GM19193 (cell line): ENCODE results near the gene CIAO1.
A peak's percentile ranks its signal among the peaks of the same experiment; 100 is the strongest.

Source experiments
- POLR2A ChIP-seq: IDR thresholded peaks from 4 replicates; pipeline ENCODE4 v1.6.1; 2011; ENCODE audit not compliant: insufficient read depth, insufficient read length; ENCODE audit errors: extremely low read depth

The CIAO1 gene

DNA sequence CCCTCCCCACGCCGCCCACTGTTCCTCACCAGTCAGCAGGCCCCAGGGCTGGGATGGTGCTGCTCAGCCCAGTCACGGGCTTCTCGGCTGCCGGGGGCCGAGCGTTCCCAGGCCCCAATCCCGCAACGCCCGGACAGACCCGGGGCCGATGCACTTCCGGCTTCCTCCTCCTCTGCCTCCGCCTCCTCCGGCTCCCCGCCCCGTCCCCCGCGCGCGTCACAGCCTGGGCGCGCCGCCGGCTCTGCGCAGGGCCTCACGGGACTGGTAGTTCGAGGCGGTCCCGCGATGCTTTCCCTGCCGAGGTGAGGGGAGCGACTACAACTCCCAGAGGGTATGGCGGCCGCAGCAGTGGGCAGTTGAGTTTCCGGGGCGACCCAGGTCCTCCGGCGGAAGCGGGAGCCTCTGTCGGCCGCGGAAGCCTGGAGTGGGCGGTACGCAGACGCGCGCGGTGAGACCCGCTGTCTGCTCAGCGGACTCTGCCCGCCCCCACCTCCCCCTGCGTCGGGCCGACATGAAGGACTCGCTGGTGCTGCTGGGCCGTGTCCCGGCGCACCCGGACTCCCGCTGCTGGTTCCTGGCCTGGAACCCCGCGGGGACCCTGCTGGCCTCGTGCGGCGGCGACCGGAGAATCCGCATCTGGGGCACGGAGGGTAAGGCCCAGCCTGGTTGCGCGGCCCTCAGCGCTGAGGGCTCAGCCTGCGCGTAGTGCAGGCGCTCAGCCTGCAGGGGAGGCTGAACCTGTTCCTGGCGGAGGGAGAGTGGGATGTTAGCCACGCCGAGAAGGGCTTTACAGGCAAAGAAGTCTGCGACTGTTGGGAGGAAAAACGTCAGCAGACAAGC, at the start of gene CIAO1, which contains the start of gene TMEM127:
Gene CIAO1 (plus strand): TSS at position 386 of the 840 bp plus-strand sequence. CDS start 126 bp downstream, at position 512.
Gene TMEM127 (minus strand): TSS at position 158 of the 840 bp plus-strand sequence. CDS start 616 bp downstream, outside the sequence.
- TF ChIP-seq POLR2A = peak; percentile 82

DNA sequence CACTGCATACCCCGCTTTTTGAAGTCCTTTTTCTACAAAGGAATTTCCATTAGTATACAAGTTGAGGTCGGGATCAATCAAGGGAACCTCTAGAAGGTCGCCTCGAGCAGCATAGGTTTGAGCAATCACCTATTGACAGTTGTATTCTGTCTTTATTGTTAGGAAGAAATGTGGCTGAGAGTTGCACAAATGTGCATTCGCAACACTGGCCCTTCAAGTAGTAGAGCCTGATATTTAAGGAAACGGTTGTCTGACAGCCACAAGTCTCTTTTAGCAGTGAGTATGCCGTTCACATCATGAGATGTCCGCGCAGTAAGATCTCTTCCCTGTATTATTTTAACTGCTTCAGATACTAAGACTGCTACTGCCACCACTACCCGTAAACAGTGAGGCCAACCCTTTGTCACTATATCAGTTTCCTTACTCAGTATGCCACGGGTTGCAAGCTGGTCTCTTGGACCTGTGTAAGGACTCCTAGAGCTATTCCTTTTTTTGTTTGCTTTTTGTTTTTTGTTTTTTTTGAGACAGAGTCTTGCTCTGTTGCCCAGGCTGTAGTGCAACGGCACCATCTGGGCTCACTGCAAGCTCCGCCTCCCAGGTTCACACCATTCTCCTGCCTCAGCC, 47.4 kb upstream of the CIAO1 start:
- TF ChIP-seq POLR2A = no peak

DNA sequence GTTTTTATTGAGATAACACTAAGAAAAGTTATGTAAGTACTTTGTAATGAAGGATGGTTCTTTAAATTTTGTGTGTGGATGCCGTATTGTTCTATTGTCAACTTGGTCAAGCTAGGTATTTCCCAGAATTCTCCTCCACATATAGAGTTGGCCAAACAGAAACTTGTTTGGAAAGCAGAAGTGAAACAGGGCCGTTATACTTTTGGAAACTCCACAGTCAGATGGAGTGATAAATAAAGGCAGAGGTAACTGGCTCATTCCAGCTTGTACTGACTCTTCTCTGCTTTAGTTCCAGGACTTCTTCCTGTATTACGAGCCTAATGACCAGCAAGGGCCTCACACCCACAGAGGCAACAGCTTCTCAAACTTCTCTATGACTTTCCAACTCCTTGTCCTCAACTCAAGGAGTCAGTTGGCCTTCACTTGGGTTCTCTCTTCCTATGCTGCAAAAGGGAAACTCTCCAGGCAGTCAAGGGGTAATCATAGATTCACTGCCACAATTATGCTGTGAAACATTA, 41.0 kb upstream of the CIAO1 start:
- no peak for TF ChIP-seq POLR2A

DNA sequence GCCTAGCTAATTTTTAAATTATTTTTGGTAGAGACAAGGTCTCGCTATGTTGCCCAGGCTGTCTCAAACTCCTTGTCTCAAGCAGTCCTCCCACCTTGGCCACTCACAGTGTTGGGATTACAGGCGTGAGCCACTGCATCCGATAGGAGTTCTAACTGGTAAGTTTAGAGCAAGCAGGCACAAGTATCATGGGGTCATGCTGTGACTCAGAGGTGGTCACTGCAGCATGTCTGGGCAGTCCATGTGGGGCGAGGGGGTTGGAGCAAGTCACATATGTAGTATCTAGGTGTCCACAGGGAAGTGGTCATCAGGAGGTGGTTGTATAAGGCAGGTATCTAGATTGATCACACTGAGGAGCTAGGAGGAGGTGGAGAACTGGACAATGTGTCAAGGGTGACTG, 34.7 kb upstream of the CIAO1 start:
- no peak for TF ChIP-seq POLR2A

DNA sequence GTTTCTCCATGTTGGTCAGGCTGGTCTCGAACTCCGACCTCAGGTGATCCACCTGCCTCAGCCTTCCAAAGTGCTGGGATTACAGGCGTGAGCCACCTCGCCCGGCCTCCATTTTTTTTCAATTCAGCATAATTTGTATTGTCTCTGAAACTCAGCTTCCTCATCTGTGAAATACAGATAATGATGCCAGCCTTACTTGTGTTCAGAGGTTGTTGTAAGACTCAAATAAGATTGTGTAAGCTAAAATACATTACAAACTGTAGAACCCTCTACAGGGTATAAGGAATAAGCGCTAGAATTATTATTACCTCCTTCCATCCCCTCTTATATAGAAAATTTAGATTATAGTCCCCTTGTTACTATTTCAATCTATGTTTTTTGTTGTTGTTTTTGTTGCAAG, 32.6 kb upstream of the CIAO1 start:
- TF ChIP-seq POLR2A = no peak

DNA sequence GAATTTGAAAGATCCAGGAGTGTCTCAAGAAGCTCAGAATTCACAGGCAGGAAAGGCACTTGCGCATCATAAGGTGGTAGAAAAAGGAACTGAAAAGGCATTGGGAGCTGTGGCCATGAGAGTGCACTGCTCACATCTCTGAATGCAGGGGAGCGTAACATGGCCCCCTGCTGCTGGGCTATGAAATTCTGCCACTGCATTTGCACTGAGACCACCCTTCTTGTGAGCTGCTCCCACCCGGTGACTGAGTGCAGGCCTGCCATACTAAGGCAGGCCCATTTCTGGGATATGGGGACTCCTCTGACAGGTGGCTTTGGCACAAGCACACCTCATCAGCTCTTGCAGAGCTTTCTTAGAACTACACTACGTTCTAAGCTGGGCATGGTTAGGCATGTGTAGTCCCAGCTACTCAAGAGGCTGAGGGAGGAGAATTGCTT, 32.1 kb upstream of the CIAO1 start:
- TF ChIP-seq POLR2A = no peak

DNA sequence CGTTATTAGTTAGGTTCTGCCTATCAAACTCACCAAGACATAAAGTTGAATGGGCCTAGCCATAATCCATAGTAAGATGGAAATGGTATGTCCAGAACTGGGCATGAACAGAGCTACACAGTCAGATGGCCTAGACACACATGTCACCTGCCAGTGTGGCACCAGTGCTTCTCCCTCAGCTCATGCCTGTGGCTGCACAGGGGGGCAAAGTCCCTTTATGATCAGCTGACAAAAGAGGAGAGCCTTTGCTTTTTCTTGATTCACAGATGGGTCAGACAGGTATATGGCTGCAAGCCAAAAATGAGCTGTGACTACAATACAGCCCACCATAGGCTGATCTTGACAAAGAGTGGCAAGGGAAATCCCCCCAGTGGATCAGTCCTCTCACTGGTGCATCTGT, 29.1 kb upstream of the CIAO1 start:
- no peak for TF ChIP-seq POLR2A

DNA sequence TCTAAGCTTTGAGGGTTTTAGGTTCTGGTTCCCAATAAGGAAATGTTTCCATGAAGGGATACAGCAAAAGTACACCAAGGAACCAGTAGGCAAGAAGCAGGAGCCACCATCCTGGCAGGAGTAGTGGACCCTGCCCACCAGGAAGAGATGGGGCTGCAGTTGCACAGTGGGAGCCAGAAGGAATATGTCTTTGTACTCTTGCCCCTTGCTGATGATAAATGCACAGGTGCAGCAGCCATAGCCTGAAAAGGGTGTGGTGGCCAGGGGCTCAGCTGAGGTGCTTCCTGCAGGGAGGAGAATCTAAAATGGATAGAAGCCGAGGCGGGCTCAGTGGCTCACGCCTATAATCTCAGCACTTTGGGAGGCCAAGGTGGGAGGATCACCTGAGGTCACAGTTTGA, 27.8 kb upstream of the CIAO1 start:
- no peak for TF ChIP-seq POLR2A

DNA sequence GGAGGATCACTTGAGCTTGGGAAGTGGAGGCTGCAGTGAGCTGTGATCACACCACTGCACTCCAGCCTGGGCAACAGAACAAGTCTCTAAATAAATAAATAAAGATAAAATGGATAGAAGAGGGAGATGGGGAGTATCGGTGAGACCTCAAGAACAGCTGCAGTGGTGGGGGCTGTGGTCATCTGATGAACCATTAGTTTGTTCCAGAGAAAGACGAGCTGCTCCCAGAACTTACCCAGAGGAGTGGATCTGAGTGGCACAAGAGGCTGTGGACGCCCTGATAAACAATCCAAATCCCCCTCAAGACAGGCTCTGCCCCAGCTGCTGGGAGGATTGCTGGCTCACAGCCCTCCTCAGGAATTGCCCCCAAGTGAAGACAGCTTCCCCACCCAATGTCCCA, 26.9 kb upstream of the CIAO1 start:
- TF ChIP-seq POLR2A = no peak

DNA sequence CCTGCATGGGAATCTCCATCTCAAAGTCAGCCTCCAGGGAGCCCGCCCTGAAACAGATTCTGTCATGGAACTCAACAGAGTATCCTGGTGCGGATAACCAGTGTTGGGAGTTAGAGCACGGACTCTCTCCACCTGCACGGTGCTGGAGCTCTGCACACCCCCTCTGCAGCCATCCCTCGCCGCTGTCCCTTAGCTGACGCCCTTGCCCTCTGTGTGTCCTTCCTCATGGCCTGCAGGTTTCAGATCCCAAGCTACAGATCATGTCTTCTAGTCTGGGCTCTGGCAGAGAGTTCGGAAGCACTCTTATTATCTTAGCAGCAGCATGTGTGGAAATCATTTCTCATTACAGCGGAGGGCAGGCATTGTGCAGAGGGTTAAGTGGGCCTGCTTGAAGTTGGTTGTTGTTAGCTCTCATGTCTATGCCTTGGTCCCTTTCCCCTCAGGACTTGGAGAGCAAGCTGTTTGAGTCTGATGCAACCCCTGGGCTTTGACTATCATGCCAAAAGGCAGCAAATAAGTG, 26.2 kb upstream of the CIAO1 start:
- no peak for TF ChIP-seq POLR2A

DNA sequence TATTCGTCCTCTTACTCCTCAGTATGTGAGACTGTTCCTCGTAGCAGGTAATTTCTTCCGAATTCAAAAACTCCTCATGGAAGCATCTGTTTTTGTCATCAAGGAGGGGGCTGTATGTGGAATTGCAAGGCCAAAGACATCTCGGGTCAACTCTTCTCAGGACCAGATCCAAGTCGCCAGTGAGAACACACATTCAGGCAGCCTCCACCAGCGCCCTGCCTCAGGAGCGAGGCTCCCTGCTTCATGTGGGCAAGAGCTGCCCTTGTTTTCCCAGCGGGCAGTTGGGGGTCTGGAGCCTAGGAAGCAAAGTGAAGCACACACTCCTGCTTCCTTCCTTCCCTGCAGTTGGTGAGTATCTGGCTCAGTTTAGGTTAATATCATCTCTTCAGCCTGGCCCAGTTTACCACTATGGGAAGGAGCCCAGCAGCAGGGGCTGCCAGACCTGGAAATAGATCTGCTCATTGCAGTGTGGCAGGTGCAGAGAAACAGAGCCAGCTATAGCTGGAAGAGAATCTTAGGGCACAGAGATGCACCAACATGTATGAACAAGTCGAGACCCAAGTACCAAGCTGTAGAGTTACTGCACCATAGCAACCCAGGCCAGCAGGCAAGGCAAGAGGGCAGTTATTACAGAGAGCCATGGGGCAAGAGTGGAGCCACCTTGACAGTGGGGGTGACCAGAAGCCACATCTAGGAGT, 25.5 kb upstream of the CIAO1 start:
- TF ChIP-seq POLR2A = no peak

DNA sequence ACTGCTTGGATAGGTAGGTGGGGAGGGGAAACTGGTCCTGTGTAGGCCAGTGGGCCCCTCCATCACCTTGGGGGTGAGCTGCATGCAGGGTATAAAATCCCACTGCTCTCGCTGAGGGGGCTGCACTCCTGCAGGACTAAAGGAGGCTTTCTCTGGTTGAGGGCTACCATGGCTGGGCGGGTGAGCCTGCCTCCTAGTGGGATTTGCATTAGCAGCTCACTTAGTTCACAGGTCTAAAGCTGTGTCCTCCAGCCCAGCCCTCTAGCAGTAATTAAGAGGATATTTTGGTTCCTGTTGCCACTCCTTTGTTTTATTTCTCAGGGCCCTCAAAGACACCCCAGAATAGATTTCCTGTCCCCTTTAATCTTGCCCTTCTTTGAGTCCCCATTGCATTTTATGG, 24.8 kb upstream of the CIAO1 start:
- TF ChIP-seq POLR2A = no peak

DNA sequence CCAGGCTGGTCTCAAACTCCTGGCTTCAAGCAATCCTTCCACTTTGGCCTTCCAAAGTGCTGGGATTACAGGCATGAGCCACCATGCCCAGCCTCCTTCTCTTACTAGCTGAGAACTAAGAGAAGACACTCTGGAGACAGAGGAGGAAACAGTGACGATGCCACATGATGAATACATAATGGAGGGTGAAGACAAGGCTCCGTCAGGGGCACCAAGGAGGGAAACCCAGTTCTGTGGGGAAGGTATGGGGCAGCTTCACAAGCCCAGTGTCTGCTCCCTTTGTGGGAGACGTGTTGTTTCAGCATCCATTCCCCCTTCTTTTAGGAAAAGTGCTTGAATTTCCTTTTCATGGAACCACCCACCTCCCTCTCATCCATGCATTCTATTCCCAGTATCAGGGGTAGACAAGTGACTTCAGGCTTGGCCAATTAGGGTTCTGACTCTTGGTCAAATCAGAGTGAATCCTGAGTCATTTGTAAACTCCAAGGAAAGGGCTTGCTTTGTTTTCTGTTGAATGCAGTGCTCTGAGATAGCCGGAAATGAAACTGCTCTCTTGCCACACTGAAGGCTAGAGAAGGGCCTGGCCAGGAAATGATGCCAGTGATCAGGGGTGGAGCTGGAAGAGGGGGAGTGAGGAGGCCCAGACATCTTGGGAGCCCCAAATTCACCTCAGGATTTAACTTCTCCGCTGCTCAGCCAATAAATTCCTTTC, 24.0 kb upstream of the CIAO1 start:
- TF ChIP-seq POLR2A = no peak

DNA sequence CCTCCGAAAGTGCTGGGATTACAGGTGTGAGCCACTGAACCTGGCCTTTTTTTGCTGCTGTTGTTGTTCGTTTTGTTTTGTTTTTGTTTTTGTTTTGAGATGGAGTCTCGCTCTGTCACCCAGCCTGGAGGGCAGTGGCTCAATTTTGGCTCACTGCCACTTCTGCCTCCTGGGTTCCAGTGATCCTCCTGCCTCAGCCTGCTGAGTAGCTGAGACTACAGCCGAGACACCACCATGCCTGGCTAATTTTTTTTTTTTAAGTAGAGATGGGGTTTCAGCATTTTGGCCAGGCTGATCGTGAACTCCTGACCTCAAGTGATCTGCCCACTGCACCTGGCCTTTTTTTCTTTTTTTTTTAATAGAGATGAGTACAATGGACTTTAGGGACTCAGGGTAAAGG, 22.2 kb upstream of the CIAO1 start:
- TF ChIP-seq POLR2A = no peak
